GM21723 (cell line): ENCODE results near the gene TMEM107.

Experiments
- ATAC-seq: cut with Tn5 transposase; IDR thresholded peaks from one replicate; pipeline ENCODE4 v1.9.1; 2021; ENCODE audit warnings: mild to moderate bottlenecking, moderate library complexity; ENCODE audit not compliant: unreplicated experiment

Gene TMEM107

DNA sequence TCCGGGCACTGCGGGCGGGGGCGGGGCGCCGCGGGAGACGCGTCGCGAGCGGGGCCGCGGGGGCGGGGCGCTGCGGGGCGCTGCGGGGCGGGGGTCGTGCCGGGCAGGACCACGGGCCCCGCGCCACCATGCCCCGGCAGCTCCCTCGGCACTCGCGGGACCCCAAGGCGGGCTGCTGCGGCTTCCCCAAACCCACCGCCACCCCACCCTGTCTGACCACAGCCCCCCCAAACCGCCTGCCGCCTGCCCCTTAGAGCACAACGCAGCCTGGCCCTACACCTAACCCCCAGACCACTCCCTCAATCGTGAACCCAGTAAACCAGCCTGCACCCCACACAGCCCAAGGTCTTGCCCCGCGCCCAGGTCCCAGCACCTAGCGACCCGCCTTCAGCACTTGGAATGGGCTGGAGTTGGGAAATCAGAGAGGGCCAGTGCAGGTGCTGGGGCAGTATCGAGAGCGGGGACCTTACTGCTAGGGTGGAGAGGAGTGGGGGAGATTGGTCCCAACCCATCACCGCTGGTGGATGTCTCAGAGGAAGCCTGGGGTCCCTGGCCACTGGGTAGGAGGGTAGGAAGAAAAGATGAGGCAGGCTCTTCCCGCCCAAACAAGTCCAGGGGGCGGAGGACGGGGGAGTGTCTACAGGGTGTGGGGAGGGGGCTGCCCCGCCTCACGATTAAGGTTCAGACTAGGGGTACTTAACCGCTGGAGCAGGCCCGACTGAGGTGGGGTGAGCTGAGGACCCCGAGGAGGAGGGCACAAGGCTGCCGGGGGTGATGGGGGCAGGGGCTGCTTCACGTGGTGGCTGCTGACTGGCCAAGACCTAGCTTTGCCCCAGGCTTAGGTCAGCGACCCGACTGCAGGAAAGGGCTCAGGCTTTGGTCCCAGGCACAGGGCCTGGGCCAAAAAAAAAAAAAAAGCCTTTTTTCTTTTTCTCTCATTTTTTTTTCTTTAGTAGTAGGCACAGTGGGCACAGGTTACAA, 12.9 kb downstream of the TMEM107 start:
- no peak for ATAC-seq

DNA sequence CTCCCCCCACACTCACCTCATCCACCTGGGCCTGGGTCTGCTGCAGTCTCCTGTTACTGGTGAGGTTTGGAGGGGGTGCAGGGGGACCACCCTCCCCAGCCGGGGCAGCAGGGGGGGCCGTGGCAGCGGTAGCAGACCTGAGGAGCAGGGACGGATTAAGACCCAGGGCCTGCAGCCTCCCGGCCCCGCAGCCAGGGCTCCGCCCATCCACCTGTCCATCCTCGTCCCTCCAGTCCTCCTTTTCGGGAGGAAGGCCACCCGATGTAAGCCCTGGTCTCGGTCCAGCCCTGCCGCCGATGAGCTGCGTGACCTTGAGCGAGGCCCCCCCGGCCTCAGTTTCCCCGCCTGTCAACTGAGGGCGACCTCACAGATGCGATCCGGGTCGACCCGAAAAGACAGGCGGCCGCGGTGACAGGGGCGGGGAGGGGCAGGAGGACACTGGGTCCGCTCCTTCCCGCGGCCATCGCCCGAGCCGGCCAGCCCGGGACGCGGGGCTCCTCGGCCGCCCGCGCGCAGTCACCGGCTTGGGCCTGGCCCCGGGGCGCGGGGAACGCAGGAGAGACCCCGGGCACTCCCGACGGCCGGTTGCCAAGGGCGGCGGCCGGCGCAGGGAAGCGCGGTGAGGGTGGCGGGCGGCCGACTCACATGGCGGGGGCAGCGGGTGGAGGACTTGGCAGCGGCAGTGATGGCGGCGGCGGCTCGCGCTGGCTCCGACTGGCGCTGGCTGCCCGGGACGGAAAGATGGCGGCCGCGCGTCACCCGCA, 13.8 kb downstream of the TMEM107 start, which contains the start of gene VAMP2:
TSS of gene VAMP2 (minus strand) at position 716 of the 764 bp plus-strand sequence. CDS start at position 647, 69 bp downstream.
- peak; percentile 36 for ATAC-seq

DNA sequence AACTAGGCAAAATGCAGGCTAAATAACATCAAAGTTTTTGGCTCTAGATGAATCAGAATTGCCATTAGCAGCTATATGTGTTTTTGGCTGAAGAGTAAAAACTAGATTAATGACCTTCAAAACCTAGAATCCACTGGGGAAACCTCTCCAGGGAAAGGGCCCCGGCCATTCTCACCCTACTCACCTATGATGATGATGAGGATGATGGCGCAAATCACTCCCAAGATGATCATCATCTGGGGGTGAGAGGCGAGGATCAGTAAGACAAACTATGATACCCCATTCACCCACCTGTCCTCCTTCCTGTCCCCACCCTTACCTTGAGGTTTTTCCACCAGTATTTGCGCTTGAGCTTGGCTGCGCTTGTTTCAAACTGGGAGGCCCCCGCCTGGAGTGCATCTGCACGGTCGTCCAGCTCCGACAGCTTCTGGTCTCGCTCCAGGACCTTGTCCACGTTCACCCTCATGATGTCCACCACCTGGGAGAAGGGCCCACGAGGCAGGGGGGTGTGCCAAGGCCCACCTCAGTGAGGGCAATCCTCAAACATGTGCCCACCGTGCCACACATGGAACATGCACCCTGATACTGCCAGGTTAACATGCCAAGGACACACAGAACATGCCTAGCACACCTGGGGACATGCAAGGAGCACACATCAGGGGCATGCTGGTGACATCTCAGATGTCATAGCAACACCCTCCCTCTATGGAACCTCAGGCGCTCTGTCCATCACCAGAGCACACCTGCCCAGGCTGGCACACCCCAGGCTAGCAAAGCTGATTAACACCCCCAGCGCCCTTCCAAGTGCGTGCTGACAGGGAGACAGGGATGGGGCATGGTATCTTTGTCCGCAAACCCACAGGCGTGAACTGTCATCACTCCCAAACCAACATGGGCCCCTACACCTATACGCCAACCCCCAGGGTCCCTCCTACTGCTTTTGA, 14.6 kb downstream of the TMEM107 start:
- no peak for ATAC-seq

DNA sequence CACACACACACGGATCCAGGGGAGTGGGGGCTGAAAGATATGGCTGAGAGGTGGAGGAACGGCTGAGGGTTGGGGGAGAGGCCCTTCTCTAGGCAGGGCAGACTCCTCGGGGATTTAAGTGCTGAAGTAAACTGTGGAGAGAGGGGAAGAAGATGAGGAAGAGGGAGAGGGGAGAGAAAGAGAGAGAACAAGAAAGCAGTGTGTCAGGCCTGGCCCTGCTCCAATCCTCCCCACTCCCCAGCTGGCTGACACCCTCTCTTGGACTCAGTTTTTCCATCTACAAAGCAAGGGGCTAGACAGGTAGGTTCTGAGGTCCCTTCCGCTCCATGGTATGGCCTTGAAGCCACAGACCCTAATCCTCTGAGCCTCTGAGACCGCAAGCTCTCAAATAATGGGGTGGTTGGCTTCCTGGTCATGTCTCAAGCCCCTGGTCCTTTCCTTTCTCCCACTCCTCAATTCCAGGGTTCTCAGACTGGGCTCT, 15.4 kb downstream of the TMEM107 start:
- ATAC-seq = no peak

DNA sequence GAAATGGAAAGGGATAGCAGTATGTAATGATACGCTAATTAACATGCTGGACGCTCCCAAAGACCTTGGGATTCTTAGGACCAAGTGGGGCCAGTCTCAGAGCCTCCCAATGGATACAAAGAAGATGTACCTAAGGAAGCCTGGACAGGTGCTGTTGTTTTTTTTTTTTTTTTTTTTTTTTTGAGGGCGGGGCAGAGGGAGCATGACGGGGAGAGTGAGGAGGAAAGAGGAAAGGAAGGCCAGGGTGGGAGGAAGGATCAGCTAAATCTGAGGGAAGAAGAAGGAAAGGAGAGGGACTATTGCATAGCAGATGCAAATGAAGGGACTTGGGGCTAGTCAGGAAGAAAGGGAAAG, 16.0 kb downstream of the TMEM107 start:
- no peak for ATAC-seq

DNA sequence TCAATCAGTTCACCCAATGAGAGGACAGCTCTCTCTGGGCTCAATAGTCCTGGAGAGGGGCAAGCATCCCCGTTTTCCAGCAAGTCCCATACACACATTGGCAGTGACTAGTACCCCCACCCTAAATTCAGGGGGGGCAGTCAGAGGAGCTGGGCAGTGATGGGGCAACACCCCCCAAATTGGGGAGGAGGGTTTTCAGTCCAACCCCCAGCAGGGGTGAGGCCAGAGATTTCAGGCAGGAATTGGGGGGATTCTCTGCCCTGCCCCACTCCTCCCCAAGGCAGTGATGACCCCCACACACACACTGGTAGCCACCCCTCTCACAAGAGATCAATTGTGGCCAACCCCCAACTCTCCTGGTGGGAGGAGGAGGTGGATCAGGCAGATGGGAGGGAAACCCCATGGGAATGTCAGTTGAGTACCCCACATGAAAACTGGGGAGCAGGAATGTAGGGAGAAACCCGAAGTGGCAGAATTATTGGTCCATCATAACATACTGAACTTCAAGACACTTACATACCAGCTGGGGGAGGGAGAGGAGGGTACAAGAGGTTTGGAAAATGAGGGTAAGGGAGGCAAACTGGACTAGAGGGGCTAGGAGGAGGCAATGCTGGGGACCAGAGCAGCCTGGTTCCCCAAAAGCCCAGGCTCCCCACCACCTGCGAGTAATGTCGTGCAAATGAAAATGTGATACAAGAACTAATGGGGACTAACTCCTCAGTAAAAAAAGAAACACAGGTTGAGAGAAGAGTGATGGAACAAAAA, 16.5 kb downstream of the TMEM107 start:
- ATAC-seq = no peak

DNA sequence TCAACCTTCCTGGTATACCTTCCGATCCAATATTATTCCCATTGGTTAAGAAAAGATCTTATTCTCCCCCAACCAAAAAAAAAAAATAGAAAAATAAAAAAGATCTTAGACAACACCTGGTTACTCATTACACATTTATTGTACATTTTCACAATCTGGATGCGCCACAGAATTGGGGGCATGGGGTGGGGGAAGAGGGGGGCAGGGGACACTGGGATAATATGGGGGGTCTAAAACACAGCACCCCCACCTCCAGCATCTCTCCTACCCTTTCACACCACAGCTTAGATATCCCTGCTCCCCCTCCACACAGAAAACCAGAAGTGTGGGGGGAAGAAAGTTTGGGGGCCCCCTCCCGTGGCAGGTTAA, 17.2 kb downstream of the TMEM107 start:
- ATAC-seq = no peak

DNA sequence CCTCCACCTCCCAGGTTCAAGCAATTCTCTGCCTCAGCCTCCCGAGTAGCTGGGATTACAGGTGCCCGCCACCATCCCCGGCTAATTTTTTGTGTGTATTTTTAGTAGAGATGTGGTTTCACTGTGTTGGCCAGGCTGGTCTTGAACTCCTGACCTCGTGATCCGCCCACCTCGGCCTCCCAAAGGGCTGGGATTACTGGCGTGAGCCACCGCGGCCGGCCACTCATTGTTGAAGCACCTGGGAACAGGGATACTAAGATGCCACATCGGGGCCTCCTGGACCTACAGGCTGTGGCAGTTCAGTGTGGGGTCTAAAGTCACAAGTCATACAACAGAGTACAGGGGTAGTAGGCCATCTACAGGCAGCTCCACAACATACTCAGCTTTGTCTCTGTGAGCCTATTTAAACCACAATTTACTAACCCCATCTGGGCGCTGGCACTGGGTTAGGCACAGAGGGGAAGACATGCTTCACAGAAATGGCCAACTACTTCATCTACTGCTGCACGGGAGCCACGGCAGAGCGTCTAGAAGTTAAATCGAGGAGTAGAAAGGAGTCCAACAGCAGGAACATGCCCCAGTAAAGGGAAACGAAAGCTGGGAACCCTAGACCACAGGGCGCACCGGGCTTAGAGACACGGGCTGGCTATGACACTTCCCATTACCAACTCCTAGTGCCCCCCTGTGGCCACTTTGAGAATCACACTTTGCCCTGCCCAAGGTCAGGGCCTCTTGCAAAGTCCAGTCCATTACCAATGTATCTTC, 17.7 kb downstream of the TMEM107 start:
- ATAC-seq = peak; percentile 17

DNA sequence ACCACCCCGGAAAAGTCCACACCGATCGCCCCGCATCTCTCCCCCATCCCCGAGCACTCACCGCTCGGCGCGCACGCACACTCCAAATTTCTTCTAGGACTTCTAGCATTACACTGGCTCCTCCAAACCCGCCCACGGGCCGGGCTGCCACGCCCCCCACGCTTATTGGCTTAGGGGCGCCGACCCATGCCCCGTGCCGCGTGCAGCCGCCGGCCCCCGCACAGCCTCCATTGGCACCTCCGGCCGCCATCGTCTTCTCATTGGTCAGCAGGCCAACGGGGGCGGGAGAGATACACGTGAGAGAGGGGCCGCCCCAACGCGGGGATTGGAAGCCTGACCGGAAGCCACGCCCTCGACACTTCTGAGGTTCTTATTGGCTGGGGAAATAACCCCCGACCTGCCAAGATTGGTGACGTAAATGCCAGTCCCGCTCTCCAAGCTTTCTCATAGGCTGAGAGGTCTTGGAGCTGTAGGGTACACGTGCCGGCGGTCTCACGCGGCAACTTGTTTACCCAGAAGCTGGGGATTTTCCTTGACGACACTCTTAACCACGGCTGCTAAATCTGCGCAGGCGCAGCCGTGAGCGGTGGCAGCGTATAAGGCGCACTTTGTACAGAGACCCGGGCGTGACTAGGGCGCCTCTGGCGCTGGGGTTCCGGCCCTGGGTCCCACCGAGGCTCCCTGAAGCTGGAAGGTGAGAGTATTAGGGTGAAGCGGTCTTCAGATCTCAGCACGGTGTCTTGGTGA, 19.8 kb downstream of the TMEM107 start:
- peak; percentile 67 for ATAC-seq

DNA sequence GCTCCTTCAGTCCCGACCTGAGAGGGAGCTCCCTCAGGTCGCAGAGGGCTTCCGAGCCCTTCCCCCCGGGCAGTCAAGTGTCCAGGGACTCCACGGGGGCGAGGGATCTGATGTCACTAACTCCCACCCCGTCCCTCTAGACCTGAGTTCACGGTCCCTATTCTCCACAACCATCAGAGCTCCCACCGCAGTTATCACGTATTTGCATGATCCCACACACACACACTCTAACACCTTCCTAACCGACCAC, 20.3 kb downstream of the TMEM107 start:
- no peak for ATAC-seq

DNA sequence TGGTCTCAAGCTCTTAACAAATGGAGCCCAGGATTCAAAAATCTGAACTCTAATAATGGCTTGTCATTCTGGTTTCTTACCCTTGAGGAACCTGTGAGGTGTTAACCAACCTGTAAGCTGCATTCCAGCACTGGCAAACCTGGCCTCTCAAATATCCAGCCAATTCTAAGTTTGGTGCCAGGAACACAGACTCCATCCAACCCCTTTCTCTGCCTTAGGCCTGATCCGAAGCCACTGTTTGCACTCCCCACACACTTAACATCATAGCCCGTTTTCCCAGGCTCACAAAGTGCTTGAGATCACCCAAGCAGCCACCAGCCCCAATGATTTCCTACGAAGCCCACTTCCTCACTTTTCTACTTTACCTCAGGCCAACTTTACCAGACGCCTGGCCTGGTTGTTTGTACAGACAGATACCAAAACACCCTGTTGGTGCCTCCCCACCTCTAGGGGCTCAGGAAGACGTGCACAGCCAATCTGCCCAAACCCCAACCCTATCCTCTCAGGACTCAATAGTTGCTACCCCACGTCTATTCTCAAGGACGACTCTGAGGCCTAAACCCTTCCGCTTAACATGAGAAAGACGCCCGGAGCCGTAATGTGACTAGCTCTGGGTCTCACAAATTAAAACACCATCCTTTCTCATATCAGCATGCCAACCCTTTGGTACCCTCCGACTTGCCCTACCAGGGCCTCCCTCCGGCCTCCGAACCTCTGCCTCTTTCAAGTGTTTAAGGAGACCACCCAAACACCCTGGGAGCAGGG, 20.8 kb downstream of the TMEM107 start:
- ATAC-seq = no peak

DNA sequence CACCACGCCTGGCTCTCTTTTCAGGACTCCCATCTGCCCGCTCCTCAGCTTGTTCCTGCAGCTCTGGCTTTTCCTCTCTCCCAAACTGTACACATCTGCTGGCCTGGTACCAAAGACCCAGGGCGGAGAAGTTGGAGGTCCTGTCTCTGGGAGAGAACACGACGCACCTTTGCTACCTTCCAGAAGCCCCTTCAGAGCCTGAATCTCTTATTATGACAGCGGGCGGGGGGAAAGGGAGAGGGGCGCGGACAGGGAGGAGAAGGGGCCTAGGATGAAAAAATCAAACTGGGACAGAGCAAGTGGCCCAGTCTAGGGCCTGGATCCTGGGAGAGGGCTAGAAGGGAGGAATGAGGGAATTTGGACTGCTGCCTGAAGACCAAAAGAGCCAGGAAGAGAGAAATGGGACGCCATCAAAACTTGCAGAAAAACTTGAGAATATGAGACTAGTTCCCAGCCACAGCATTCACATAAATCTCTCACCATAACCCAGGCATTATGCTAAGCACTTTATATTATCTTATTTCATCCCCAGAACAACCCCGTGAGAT, 21.5 kb downstream of the TMEM107 start:
- ATAC-seq = no peak

DNA sequence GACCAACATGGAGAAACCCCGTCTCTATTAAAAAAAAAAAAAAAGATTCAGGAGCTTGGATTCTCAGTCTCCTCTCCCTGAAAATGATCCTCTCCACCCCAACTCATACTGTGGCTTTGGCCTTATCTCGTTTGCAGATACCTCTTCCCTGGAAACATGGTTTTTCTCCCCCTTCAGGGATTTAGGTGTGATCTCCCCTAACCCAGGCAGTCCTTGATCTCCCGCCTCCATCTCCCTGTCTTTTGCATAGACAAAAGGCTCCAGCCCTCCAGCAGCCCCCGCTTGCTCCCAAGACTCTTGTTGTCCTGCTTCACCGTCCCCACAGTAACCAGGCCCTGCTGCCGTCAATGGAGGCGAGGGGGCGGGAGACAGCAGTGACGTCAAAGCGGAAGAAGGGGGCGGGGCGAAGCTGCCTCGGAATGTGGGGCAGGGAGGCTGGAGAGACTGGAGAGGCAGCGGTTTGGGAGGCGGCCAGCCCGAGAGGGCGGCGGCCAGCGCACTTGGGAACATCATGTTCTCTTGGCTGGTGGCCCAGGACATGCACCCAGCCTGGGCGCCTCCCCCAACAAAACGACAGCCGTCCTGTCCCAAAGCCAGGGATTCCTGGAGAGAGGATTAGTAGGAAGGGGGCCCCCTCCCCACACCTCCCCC, 22.1 kb downstream of the TMEM107 start:
- ATAC-seq = no peak

DNA sequence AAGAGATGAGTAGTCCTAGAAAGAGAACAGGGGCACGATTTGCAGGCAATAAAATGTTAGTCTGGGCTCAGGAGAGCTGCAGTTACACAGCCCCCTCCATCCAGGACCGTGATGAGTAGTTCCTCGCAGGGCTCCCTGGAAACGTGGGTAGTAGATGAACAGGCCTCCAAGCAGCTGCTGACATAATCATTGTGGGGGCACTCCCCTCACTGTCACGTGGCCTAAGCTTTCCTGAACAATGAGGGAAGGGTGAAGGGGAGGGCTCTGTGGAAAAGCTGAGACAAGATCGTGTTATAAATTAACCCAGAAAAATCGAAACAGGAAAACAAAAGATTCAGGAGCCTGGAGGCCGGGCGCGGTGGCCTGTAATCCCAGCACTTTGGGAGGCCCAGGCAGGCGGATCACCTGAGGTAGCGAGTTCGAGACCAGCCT, 22.6 kb downstream of the TMEM107 start:
- no peak for ATAC-seq

DNA sequence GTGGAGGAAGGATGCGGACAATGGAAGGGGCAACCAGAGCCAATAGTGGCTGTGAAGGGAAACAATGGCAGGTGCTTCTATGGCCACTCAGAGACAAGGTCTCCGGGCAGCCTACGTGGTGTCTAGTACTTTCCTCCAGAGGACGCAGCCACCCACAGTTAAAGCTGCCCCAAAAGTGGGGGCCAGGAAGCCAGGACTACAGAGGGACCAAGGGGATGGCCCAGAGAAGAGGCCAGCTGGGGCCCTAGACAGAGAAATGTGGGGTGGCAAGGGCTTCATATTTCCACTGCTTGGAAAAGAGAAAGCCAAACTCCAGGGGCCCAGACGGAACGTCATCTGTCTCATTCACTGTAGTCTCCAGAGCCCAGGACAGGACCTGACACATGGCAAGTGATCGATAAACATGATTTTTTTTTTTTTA, 23.1 kb downstream of the TMEM107 start:
- no peak for ATAC-seq

DNA sequence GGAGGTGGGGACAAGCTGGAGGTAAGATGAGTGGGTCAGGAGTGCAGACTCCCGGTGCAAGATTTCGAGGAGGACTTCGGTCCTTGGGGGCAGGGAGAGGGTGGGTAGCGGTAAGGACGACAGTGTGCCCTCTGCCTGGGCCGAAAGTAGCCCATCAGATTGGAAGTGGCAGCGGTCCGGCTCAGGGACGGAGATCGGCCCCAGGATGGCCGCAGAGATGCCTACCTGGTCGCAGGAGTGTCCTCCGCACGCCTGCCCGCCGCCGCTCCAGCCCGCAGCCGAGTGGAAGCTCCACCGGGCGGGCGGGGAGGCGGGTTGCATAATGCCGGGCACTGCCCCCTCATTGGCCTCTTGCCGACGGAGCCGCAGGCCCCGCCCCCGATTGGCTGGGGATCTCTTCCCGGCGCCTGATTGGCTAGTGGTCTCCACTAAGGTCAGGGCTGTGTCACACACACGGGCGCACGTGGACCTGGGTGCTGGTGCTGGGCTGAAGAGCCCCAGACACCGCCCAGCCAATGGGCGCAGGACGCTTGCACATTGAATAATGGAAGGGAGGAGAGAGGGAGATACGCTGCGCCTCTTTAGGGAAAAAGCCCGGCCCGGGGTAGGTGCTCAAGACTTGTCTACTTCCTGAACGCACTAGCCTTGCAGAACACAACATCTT, 23.9 kb downstream of the TMEM107 start, which contains the start of gene PER1:
TSS of gene PER1 (minus strand) at position 293 of the 664 bp plus-strand sequence. CDS start 1,698 bp downstream, outside the sequence.
- ATAC-seq = peak; percentile 22
